Upper lobe of left lung (tissue), 4 donors: ENCODE data around the gene PRKN.

Experiments used
- CTCF ChIP-seq, 6 experiments: fragments of 450-650 bp in 4 of 6; fragments of 200-600 bp in 2 of 6; sonication (generic) in 2 of 6; IDR thresholded peaks; one replicate each; pipeline ENCODE4 v1.5.1; 2016 to 2019; ENCODE audit warnings: antibody characterized with exemption in 6 of 6
- EP300 ChIP-seq, 4 donors: sonication (generic); formaldehyde crosslinking; IDR thresholded peaks; one replicate each; pipeline ENCODE4 v1.5.1; 2017; ENCODE audit warnings: antibody characterized with exemption in 4 of 4, control low read depth in 2 of 4
- POLR2A ChIP-seq, 4 donors: fragments of 450-650 bp; IDR thresholded peaks; one replicate each; pipeline ENCODE4 v1.5.1; 2016 to 2017; ENCODE audit warnings: antibody characterized with exemption in 4 of 4, mild to moderate bottlenecking in 2 of 4
- POLR2AphosphoS5 ChIP-seq, 2 donors: sonication (generic); formaldehyde crosslinking; IDR thresholded peaks; one replicate each; pipeline ENCODE4 v1.5.1; 2017; ENCODE audit warnings: antibody characterized with exemption in 2 of 2

- no peak for TF ChIP-seq CTCF (IDR thresholded peaks at IDR 0.05)
- no peak for TF ChIP-seq POLR2A (IDR thresholded peaks at IDR 0.05)
- TF ChIP-seq POLR2AphosphoS5 (IDR thresholded peaks at IDR 0.05): no peak
- no peak for TF ChIP-seq EP300 (IDR thresholded peaks at IDR 0.05)
Observed at GRCh38 chr6:162481938-162482337, 245.6 kb downstream of the PRKN start.
